GM19468 (cell line): ENCODE results near the gene TMIGD1.

ENCODE experiments used
- ATAC-seq: cut with Tn5 transposase; IDR thresholded peaks from one replicate; pipeline ENCODE4 v1.9.1; 2021; ENCODE audit warnings: mild to moderate bottlenecking, moderate library complexity, moderate number of reproducible peaks; ENCODE audit not compliant: unreplicated experiment; ENCODE audit errors: extremely low read depth

The TMIGD1 gene

GRCh38 chr17:30336369-30337171 lies 2.7 kb upstream of the TMIGD1 start:
- ATAC-seq, result no peak

GRCh38 chr17:30334421-30334820 lies 564 bp upstream of the TMIGD1 start:
- no peak for ATAC-seq

GRCh38 chr17:30332057-30332542 lies 1.8 kb downstream of the TMIGD1 start:
- no peak for ATAC-seq

GRCh38 chr17:30326809-30327208 lies 7.0 kb downstream of the TMIGD1 start:
- no peak for ATAC-seq

GRCh38 chr17:30324723-30325122 lies 9.1 kb downstream of the TMIGD1 start:
- no peak for ATAC-seq

- ATAC-seq, result no peak
These were observed 9.9 kb downstream of the TMIGD1 start for GRCh38 chr17:30323895-30324319.

- ATAC-seq, result no peak
These were observed 10.5 kb downstream of the TMIGD1 start for GRCh38 chr17:30323262-30323894.

GRCh38 chr17:30321314-30321713 lies 12.5 kb downstream of the TMIGD1 start:
- no peak for ATAC-seq

GRCh38 chr17:30318155-30318554 lies 15.7 kb downstream of the TMIGD1 start:
- no peak for ATAC-seq

GRCh38 chr17:30316736-30317135 lies 17.1 kb downstream of the TMIGD1 start:
- ATAC-seq, result no peak

GRCh38 chr17:30315106-30315505 lies 18.8 kb downstream of the TMIGD1 start:
- no peak for ATAC-seq

GRCh38 chr17:30314474-30314873 lies 19.4 kb downstream of the TMIGD1 start:
- no peak for ATAC-seq

- no peak for ATAC-seq
These were observed 21.6 kb downstream of the TMIGD1 start for GRCh38 chr17:30312226-30312625.

- no peak for ATAC-seq
These were observed 23.3 kb downstream of the TMIGD1 start for GRCh38 chr17:30310562-30310961.

GRCh38 chr17:30309591-30309990 lies 24.3 kb downstream of the TMIGD1 start:
- no peak for ATAC-seq

- no peak for ATAC-seq
These were observed 25.5 kb downstream of the TMIGD1 start for GRCh38 chr17:30308406-30308805.

GRCh38 chr17:30304778-30305177 lies 29.1 kb downstream of the TMIGD1 start:
- no peak for ATAC-seq

- ATAC-seq, result no peak
These were observed 31.6 kb downstream of the TMIGD1 start for GRCh38 chr17:30302241-30302640.

GRCh38 chr17:30300818-30301217 lies 33.0 kb downstream of the TMIGD1 start:
- ATAC-seq, result no peak

- ATAC-seq, result no peak
These were observed 34.9 kb downstream of the TMIGD1 start for GRCh38 chr17:30299000-30299399.

- ATAC-seq, result no peak
These were observed 36.1 kb downstream of the TMIGD1 start for GRCh38 chr17:30297715-30298114.
